ENCODE data around the gene PLEKHN1.

DNA sequence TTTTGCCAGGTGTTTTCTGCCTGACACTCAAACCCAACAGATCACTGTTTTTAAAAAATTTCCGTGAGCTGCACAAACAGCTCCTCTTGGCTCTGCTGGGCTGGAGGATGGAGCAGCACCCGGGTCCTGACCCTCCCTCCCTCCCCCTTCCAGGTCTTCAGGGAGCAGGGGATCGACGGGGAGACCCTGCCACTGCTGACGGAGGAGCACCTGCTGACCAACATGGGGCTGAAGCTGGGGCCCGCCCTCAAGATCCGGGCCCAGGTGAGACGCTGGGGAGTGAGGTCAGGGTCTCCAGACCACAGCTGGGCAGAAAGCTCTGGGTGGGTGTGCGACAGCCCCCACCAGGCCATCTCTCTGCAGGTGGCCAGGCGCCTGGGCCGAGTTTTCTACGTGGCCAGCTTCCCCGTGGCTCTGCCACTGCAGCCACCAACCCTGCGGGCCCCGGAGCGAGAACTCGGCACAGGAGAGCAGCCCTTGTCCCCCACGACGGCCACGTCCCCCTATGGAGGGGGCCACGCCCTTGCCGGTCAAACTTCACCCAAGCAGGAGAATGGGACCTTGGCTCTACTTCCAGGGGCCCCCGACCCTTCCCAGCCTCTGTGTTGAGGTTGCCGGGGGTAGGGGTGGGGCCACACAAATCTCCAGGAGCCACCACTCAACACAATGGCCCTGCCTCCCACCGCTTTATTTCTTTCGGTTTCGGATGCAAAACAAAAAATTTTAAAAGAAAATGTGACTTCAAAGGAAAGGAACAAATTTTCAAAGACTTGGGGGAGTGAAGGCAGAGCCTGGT lies 22.5 kb upstream of the PLEKHN1 start:
- TF ChIP-seq POLR2A (IDR thresholded peaks at IDR 0.05; ENCODE audit: low read depth, low read length) (no peak), SMC3 (IDR thresholded peaks at IDR 0.05; ENCODE audit: low read depth, low read length) (no peak), ELK1 (IDR thresholded peaks at IDR 0.05; ENCODE audit: borderline replicate concordance, low read depth, low read length) (no peak), RAD21 (IDR thresholded peaks at IDR 0.05; ENCODE audit: low read length) (no peak), MXI1 (IDR thresholded peaks at IDR 0.05; ENCODE audit: borderline replicate concordance, low read depth, low read length) (no peak), CEBPB (IDR thresholded peaks at IDR 0.05; ENCODE audit: low read depth, low read length) (no peak), RCOR1 (IDR thresholded peaks at IDR 0.05; ENCODE audit: insufficient replicate concordance, low read length) (no peak), NFE2L2 (IDR thresholded peaks at IDR 0.05; ENCODE audit: low read depth, low read length) (no peak), CHD1 (IDR thresholded peaks at IDR 0.05; ENCODE audit: low read depth, low read length) (no peak), BHLHE40 (IDR thresholded peaks at IDR 0.05; ENCODE audit: low read depth, low read length) (no peak)
- TF ChIP-seq, protein P1, sequence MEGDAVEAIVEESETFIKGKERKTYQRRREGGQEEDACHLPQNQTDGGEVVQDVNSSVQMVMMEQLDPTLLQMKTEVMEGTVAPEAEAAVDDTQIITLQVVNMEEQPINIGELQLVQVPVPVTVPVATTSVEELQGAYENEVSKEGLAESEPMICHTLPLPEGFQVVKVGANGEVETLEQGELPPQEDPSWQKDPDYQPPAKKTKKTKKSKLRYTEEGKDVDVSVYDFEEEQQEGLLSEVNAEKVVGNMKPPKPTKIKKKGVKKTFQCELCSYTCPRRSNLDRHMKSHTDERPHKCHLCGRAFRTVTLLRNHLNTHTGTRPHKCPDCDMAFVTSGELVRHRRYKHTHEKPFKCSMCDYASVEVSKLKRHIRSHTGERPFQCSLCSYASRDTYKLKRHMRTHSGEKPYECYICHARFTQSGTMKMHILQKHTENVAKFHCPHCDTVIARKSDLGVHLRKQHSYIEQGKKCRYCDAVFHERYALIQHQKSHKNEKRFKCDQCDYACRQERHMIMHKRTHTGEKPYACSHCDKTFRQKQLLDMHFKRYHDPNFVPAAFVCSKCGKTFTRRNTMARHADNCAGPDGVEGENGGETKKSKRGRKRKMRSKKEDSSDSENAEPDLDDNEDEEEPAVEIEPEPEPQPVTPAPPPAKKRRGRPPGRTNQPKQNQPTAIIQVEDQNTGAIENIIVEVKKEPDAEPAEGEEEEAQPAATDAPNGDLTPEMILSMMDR (conservative IDR thresholded peaks at IDR 0.05; ENCODE audit: low read depth, low read length), result no peak
- TF ChIP-seq, protein P2, sequence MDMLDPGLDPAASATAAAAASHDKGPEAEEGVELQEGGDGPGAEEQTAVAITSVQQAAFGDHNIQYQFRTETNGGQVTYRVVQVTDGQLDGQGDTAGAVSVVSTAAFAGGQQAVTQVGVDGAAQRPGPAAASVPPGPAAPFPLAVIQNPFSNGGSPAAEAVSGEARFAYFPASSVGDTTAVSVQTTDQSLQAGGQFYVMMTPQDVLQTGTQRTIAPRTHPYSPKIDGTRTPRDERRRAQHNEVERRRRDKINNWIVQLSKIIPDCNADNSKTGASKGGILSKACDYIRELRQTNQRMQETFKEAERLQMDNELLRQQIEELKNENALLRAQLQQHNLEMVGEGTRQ (IDR thresholded peaks at IDR 0.05; ENCODE audit: low read depth, low read length), result no peak
